Activated CD8-positive, alpha-beta memory T cell treated with anti-CD3 and anti-CD28 coated beads for 48 hours (primary cell): ENCODE results near the gene BCL6.

Experiments used
- DNase-seq, 3 experiments: peaks; one replicate each; pipeline ENCODE4 v3.0.0-alpha.2; 2020; ENCODE audit warnings: low read depth in 2 of 3, low spot score in 2 of 3

BCL6 gene

DNA sequence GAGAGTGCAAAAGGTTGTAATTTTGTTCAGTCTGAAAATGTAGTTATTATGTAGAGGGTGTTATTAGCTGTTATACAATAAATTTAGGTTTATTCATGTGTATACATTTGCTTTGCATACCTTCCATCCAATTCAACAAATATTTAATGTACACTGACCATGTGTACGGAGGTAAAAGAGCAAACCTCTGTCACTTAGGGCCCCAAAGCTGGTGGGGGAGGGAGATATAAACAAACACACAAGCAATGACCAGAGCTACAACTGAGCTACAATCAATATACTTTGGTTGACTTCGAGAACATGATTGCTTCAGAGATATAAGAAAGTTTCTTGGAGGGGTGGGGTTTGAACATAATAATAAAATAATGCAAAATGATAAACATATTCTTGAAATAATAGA lies 17.5 kb upstream of the BCL6 start:
- no peak for DNase-seq

DNA sequence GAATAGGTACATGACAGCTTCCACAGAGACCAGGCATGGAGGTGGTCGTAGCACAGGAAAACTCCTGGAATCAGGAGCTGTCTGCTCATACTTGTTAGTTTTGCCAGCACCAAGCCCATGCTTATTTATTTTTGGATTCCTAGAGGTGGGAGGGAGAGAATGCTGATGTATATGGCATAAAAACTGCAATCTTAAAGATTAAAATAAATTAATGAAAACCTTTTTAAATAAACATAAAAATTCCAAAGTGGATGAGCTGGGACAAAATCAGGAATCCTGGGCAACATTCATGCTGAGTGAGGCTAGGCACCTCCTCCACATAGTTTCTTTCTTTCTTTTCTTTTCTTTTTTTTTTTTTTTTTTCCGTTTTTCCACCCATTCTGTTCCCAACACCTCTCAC lies 14.3 kb upstream of the BCL6 start:
- DNase-seq = no peak

DNA sequence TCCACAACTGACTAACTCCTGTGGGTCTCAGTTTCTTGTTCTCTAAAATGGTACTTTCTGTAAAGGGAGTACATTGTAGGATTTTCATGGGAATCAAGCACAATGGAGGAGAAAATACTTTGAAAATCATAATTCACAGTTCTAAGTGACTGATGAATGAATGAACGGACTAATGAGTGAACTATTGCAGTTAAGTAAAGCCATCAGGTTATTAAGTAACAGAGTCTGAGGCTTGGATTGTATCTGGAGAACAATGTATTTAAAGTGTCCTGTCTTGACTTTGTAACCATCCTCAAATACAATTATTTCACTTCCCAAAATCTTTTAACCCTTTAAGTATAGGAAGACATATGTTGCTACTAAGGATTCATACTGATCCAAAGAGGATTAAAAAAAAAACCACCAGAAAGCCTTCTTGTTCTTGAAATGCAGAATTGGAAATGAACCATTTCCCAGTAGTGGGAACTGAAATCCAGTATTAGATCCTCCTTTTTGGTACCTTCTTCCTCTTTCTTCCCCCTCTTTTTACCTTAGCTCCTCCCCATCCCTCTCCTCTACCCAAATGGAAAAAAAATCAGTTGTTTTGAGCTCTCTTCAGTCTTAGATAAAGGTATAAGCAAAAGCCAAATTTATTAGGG lies 13.2 kb upstream of the BCL6 start:
- no peak for DNase-seq

DNA sequence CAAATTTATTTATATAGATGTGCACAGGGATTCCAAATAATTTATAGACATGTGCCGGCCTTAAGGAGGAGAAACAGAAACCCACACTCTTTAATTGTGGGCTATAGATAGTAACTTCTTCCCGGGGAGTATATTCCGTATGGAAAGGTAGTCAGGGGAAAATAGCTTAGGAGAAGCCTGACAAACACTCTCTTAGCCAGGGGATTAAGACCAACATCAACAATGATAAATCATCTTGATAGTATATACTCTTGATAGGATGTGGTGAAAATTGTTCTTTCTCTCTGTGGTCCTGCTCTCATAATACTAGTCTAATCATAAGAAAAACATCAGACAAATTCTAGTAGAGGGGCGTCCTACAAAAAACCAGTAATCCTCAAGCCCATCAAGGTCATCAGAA lies 8.2 kb upstream of the BCL6 start:
- DNase-seq = no peak

DNA sequence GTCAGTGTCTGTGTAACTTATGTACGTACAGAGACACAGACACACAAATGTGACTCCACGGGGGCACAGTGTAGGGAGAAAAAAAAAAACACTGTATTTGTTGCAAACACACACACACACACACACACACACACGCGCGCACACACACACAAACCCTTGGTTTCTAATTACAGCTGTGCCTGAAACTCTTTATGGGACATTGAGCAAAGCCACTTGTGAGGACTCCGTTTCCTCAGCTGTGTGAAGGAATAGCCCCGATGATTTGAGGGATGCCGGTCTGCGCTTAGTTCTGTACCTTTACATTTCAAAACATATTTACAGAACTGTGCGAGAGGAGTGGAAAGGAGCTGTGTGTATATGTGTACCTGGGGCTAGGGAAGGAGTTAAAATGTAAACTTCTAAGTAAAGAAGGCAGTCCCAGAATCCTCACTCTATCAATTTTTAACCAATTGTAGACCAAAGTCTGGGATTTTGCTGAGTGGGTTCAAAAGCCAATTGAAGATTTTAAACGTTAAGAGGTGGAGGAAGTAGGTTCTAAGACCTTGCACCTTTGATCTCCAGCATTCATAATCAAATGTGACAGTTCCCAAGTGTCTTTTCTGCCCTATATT lies 5.3 kb upstream of the BCL6 start:
- DNase-seq = no peak

DNA sequence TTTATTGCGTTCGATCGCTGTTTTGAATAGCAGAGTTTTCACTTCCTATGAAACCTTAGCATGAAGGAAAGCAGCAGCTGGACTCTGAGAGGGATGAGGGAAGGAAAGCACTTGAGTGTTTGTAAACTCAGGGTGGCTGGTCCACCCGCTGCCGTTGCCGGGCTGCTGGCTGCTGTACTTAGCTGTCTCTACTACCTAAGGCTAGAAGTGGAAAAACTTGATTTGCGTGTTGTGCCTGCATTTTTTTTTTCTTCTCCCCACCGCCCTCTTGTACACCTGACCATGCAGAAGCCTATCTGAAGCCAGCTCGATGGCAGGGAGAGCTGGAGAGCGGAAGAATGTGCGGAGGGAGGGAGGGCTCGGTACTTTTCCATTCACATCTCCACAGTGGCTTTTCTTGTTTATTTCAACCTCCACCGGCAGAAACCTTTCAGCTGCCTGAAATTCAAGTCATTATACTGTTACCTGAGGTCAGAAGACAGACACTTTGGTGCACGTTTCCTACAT lies 4.8 kb upstream of the BCL6 start:
- no peak for DNase-seq

DNA sequence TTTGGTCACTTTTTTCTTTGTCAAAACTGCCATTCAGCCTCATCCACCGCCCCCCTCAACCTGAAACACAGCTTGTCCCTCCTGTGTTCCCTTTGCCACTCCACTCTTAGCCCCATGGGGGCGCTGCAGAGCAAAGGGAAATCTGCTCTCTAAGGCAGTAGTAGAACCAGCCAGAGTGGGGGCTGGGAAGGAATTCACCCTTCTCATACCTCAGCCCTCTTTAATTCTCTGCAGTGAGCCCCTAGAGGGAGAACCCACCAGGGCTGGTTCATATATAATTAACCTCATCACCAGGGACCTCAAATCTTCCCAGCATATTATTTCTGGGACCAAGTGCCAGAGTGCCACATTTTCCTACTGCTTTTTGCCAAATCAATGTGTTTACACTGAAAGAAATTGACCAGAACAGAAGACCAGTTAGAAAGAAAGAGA lies 2.8 kb upstream of the BCL6 start:
- DNase-seq = peak in 2 of 3 experiments; percentile 86 to 91

DNA sequence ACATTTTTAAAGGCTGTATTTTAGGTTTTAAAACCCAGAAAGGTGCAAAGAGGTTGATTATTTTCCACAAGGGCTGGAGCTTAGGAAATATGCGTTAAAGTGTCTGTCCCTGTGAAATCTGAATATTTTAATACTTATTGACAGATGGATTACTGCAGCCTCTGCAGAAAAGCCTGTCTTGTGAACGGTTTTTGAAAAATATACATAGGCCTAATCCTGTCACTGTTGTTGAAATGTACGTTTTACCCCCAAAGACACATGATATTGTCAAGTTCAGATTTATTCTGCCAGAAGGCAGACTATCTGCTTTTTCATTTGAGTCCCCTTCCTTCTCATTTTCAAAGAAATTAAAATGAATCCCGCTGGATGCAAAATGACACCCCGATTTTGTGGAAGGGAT lies 2.2 kb upstream of the BCL6 start:
- no peak for DNase-seq

DNA sequence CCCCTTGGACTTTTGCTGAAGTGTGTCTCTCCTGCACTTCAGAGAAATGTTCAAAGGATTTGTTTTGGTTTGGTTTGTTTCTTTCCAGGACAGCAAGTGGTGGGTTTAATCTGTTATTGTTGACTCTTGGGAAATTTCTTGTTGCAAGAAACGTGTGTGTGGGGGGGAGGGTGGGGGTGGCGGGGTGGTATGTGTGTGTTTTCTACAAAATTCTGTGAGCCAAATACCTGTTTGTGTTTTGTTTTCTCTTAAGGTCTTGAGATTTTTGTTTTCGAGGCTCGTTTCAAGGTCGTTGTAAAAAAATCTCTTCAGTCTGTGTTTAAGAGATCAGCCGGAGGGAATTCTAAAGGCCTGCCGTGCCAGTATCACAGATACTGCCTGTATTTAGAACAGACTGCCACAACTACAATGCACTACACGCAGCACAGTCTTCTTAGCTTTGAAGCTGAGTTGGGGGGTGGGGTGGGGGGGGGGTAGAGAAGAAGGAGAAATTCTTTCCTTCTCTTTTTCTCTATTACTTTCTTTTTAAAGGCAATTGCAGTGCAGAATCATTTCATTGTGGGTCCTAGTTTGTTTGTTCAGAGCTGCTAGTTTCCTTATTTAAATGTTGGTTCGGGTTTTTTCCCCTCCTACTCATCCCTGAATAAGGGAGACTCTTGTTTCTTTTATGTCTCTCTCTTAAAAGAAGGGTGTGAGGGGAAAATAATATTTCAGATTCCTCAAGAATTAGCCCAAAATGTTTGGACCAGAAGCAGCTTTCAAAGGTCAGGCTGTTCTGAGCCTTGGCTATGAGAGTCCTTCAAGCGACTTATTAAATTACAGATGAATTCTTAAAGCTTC lies 1.4 kb upstream of the BCL6 start:
- no peak for DNase-seq

DNA sequence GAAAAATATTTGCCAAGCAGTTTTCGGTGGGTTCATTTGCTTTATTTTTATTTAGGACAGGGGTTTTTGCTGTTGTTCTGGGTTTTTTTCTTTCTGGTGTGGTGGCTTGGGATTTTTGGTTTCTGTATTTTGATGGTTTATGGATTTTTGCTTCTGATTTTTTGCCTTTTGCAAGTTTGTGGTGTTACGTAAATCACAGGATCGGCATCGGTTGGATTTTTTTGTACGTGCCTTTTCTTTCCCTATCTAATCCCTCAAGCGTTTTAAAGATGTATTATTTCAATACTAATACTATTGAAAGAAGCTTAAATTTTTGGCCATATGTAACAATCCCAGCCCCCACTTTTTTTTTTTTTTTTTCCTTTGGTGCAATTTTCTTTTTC lies 782 bp upstream of the BCL6 start:
- DNase-seq = no peak

DNA sequence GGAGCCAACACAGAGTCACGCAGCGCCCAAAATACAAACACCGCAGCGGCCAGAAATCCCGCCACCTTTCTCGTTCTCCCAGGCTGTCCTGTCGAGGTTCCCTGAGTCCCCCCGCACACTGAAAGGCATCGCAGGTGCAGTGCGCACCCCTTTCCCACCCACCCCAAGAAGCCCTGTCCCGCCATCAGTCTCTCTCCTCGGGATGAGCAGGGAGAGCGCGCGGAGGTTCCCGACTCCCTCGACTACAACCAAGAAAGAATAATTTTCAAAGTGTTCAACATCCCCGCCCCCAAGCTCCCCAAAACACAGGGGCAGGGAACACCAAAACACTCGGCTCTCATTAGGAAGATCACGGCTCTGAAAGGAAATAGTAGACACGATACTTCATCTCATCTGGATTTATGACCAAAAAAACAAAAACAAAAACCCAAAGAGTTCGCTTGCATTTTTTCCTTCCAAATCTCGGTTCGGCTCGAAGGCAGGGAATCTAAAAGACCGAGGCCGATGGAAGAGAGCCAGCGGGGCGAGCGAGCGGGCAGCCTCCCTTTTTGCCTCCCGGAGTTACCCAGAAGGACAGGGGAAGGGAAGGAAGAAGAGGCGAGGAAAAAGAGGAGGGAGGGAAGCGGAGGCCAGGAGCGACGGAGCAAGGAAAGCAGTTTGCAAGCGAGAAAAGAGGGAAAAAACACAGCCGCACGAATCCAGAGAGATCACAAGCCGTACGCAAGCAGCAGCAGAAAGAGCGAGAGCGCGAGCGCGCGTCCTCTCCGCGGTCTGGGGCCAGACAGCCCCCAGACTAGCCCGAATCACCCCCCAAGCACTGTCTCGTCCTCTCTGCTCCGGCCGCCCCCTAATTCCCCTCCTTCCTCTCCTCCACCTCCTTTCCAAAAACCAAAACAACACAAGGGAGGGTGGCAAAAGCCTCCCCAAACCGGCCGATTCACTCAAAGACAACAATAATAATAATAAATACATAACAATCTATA lies 808 bp downstream of the BCL6 start:
- DNase-seq = no peak

DNA sequence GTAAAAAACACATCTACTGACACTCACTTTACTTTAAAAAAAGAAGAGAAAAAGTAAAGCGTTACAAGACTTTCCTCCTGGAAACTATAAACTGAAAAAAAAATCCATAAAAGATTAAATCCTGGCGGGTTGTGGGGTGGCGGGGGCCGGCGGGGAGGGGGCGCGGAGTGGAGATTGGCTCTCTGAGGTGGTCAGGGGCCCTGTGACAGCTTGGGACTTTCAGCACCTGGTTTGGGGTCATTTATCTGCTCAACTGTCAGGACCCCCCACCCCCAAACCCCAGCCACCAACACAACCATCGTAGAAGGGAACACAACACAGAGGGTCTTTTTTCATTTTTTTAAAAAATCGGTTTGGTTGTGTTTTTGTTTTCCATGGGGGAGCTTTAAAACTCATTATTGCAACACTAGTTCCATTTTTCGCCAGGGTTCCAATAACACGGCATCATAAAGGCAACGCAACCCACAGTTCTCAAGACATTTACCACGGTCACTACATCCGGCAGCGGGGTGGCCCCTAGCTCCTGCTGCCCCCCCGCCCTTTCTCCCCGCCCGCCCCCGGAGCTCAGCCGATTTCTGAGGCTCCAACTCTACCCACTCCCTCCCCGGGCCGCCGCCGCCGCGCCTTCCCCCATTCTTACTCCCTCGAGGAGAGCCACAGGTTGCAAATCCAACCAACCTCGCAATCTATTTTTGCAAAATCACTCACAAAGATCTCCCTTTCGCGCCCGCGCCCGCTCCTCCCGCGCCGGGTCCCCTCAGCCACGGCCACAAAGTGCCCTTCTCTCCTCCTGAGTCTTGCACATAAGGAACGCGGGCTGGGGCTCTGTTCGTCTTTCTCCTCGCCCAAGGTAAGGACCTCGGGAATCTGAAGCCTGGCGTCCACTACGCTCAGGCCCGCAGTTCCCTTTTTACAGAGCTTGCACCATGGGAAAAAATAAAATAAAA lies 1.8 kb downstream of the BCL6 start:
- DNase-seq = peak in 2 of 3 experiments; percentile 38 to 41

DNA sequence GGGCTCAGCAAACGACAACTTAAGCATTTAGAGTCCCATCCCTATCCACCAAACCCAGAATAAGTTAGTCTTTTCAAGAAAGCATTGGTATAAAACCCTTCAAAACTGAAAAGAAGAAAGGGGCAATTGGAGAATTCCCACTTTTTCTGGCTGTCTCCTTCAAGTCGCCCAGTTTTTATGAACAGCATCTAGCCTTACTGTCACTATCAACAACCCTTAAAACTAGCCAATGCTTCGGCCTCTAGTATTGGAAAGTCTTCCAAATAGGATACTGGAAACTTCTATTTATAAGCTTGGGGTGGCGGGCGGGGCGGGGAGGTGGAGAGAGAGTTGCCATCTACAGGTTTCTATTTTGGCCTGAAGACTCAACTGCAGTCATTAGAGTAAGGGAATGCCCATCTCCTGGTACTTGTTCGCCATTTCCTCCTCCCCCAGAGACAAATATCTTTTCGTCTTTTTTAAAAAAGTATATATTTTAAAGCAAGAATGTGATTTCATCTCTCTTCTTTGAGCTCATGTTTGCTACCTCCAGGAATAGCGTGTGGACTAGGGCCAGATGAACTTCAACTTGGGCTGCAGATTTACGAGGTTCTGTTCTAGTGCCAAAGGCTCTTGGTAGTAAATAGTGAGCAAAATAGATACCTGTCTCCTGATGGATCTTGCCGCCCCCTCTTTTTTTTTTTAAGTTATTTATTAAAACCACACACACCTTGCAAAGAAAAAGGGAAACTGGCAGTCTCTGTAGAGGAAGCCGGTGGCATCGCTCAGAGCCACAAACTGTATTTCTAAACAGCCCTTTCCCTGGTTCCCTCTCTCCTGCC lies 2.7 kb downstream of the BCL6 start:
- no peak for DNase-seq

DNA sequence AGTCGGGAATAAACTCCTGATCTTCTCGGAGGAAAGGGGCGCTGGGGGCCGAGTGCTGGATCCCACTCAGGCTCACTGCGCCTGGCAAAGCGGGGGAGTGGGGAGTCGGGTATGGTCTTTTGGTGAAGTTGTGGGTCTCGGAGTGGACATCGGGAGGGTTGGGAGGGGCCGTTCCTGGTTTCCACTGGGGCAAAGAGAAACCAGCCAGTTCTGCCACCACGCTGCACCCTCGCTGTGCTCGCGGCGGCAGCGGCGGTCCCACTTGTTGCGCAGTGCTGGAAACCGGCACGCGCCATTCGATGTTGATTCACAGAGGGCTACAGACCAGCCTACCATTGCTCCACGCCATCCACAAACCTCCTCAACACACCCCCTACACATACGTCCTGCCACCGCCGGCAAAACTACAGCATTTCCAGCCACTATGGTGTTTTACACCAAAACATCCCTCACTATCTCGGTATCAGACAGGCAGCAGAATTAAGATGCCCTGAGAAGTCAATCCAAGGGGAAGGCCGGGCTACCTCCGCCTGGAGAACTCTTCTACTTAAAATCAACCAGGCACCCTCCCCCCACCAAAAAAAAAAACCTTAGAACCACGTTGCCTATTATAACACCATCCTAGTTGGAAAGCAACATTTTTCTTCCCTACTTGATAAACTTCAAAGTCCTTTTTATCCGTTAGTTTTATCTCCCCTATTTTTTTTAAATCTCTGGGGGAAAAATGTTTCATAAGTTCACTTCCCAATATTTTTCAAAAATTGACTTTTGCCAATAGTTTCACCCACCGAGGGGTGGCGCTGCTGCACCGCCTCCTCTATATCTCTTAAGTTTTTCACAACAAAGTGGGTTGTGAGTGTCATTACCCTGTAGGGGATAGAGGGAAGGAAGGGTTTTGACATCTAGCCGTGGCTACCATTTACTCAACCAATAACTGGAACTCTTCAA lies 3.6 kb downstream of the BCL6 start:
- peak in 1 of 3 experiments; percentile 54 for DNase-seq

DNA sequence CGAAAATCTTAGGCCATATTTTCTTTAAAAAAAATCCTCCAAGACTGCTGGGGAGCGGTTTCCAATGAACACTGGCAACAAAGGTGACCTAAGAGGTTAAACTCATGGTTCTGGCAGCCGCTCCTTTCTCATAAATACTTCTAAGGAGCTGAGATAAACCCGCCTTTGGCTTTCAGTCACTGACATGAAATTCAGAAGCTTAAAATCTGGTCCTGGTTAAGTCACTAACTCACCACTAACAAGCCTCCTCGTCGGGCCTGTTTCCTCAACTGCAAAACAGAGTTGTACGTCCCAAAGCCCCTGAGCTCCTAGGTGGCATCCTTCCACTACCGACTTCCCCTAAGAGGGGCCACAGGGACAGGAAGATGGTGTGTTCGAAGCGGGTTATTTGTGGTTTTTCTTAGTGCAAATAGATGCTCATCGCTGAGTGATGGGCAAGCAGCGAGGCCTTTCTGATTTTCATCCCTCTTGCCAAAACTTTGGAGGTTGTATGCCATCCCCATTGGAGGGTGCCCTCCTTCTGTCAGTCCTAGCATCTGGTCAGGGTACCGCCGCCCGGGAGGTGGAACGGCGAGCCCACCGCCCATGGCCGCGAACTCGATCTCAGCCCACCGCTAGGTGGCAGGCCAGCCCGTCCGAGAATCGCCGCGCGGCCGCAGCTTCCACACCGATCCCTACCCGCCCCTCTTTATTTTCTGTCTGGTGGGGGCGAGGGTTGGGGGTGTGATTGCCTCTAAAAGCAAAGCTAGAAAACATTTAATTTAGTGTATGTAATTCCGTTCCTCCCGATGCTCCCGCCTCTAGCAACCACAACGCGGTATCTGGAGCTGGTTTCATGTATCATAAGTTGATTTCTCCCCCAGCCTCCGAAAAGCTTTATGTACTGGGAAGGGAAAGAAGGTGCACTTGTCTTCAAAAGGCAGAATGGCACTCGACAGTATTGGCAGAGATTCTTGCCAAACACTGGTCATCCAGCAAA lies 4.6 kb downstream of the BCL6 start:
- DNase-seq = peak in 2 of 3 experiments; percentile 55 to 63

DNA sequence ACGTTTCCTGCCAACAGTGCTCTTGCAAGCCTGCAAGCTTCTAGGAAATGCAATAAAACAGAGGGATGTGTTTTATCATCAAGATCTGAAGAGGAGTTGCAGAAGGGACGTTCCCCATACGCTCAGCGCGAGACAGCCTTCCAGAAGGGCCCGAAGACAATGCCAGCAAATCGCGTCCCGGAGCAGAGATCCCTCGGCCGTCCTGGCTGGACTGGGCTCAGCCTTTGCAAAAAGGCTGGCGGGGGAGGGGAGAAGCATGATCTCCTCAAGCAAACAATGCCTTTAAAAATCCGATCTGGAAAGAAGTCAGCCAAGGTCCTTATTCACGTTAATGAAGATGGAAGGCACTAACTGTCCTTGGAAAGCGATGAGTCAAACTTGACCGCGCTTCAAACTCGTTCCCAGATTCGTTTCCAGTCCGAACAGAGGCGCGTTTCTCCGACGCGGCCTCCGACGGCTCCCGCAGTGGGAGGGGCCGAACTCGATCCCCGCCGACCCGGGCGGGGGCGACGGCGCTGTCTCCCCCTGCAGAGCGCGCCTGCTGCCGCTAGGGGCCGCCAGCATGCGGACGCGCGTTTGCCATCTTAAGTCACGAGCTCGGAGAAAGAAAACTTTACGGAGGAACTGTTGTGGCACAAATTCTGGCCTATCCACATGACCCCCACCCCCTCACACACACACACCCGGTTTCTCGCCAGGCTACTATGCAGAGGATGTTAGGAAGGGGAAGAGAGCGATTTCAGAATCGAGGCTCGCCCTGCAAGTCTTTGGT lies 5.5 kb downstream of the BCL6 start:
- DNase-seq = peak in 2 of 3 experiments; percentile 57 to 60
